ENCODE results near the gene CDH4. TPM values are rescaled to one million over a fixed set of nuclear protein-coding genes. Genes with fewer than 3 reads are reported as not detected.

The CDH4 gene
- total RNA-seq, 2 donors from 2014 or later, result 0.08 to 0.09 TPM

GRCh38 chr20:61638802-61639585 is 386.9 kb downstream of the CDH4 start:
- ATAC-seq (no peak), DNase-seq (ENCODE audit: low spot score in 2 of 2) (no peak)
- Mint-ChIP-seq H3K36me3 (no peaks in the 10 kb centered on the region), H3K27ac (no peak overlapping the region), H3K9me3 (no peaks in the 10 kb centered on the region)

- Mint-ChIP-seq H3K36me3 (no peaks in the 10 kb centered on the region), H3K9me3 (no peaks in the 10 kb centered on the region), H3K27ac (no peak overlapping the region)
- no peak for DNase-seq (ENCODE audit: low spot score in 2 of 2)
- no peak for ATAC-seq
Measured at GRCh38 chr20:61640131-61640870, 388.2 kb downstream of the CDH4 start.

GRCh38 chr20:61640871-61641245 is 388.8 kb downstream of the CDH4 start:
- Mint-ChIP-seq H3K9me3 (no peaks in the 10 kb centered on the region), H3K36me3 (no peaks in the 10 kb centered on the region), H3K27ac (no peak overlapping the region)
- ATAC-seq (no peak), DNase-seq (ENCODE audit: low spot score in 2 of 2) (no peak)

GRCh38 chr20:61643656-61644377 is 391.8 kb downstream of the CDH4 start:
- ATAC-seq (no peak), DNase-seq (ENCODE audit: low spot score in 2 of 2) (no peak)
- Mint-ChIP-seq H3K27ac (no peak overlapping the region), H3K36me3 (no peaks in the 10 kb centered on the region), H3K9me3 (no peaks in the 10 kb centered on the region)

- Mint-ChIP-seq H3K9me3 (no peaks in the 10 kb centered on the region), H3K27ac (no peak overlapping the region), H3K36me3 (no peaks in the 10 kb centered on the region)
- ATAC-seq, result no peak
- DNase-seq (ENCODE audit: low spot score in 2 of 2), result no peak
Measured at GRCh38 chr20:61644378-61645076, 392.5 kb downstream of the CDH4 start.

- ATAC-seq, result no peak
- no peaks in the 10 kb centered on the region for H3K36me3 Mint-ChIP-seq
- no peak overlapping the region for H3K27ac Mint-ChIP-seq
- H3K9me3 Mint-ChIP-seq, result no peaks in the 10 kb centered on the region
- no peak for DNase-seq (ENCODE audit: low spot score in 2 of 2)
Measured at GRCh38 chr20:61645732-61646131, 393.7 kb downstream of the CDH4 start.

- DNase-seq (ENCODE audit: low spot score in 2 of 2) (no peak), ATAC-seq (no peak)
- no peaks in the 10 kb centered on the region for H3K9me3 Mint-ChIP-seq
- H3K36me3 Mint-ChIP-seq, result no peaks in the 10 kb centered on the region
- H3K27ac Mint-ChIP-seq, result no peak overlapping the region
Measured at GRCh38 chr20:61646453-61646852, 394.4 kb downstream of the CDH4 start.

GRCh38 chr20:61646986-61647385 is 394.9 kb downstream of the CDH4 start:
- no peaks in the 10 kb centered on the region for H3K36me3 Mint-ChIP-seq
- H3K9me3 Mint-ChIP-seq, result no peaks in the 10 kb centered on the region
- no peak for DNase-seq (ENCODE audit: low spot score in 2 of 2)
- ATAC-seq, result no peak
- no peak overlapping the region for H3K27ac Mint-ChIP-seq

- Mint-ChIP-seq H3K27ac (no peak overlapping the region), H3K9me3 (no peaks in the 10 kb centered on the region), H3K36me3 (no peaks in the 10 kb centered on the region)
- DNase-seq (ENCODE audit: low spot score in 2 of 2) (no peak), ATAC-seq (no peak)
Measured at GRCh38 chr20:61647702-61648101, 395.6 kb downstream of the CDH4 start.

- Mint-ChIP-seq H3K36me3 (peaks cover 0 to 4% of the 10 kb centered on the region in 2 donors), H3K27ac (no peak overlapping the region), H3K9me3 (peaks cover 0 to 4% of the 10 kb centered on the region in 2 donors)
- no peak for ATAC-seq
- DNase-seq (ENCODE audit: low spot score in 2 of 2), result no peak
Measured at GRCh38 chr20:61649105-61649859, 397.2 kb downstream of the CDH4 start.

GRCh38 chr20:61649860-61650162 is 397.8 kb downstream of the CDH4 start:
- ATAC-seq (no peak), DNase-seq (ENCODE audit: low spot score in 2 of 2) (no peak)
- H3K36me3 Mint-ChIP-seq, result peaks cover 0 to 4% of the 10 kb centered on the region in 2 donors
- peaks cover 0 to 4% of the 10 kb centered on the region in 2 donors for H3K9me3 Mint-ChIP-seq
- H3K27ac Mint-ChIP-seq, result no peak overlapping the region

GRCh38 chr20:61650912-61651733 is 399.1 kb downstream of the CDH4 start:
- no peak overlapping the region for H3K27ac Mint-ChIP-seq
- H3K9me3 Mint-ChIP-seq, result peaks cover 0 to 4% of the 10 kb centered on the region in 2 donors
- ATAC-seq, result no peak
- DNase-seq (ENCODE audit: low spot score in 2 of 2), result no peak
- peaks cover 0 to 4% of the 10 kb centered on the region in 2 donors for H3K36me3 Mint-ChIP-seq

GRCh38 chr20:61652146-61652545 is 400.1 kb downstream of the CDH4 start:
- DNase-seq (ENCODE audit: low spot score in 2 of 2) (no peak), ATAC-seq (no peak)
- Mint-ChIP-seq H3K36me3 (peaks cover 0 to 4% of the 10 kb centered on the region in 2 donors), H3K9me3 (peaks cover 0 to 4% of the 10 kb centered on the region in 2 donors), H3K27ac (no peak overlapping the region)

GRCh38 chr20:61654726-61655125 is 402.7 kb downstream of the CDH4 start:
- Mint-ChIP-seq H3K36me3 (peaks cover 0 to 4% of the 10 kb centered on the region in 2 donors), H3K9me3 (peaks cover 0 to 4% of the 10 kb centered on the region in 2 donors), H3K27ac (no peak overlapping the region)
- ATAC-seq, result no peak
- DNase-seq (ENCODE audit: low spot score in 2 of 2), result no peak

GRCh38 chr20:61655591-61655990 is 403.5 kb downstream of the CDH4 start:
- Mint-ChIP-seq H3K9me3 (peaks cover 0 to 4% of the 10 kb centered on the region in 2 donors), H3K36me3 (peaks cover 0 to 4% of the 10 kb centered on the region in 2 donors), H3K27ac (no peak overlapping the region)
- no peak for DNase-seq (ENCODE audit: low spot score in 2 of 2)
- no peak for ATAC-seq
